ENCODE results near the gene GRIN2A.

GRIN2A gene

GRCh38 chr16:9827062-9827752 is 355.0 kb downstream of the GRIN2A start:
- Histone ChIP-seq H3K79me2 (ENCODE audit: low read length) (no peaks in the 10 kb centered on the region), H3K9me2 (replicated peaks; ENCODE audit: insufficient read depth, low read length) (no peaks in the 10 kb centered on the region), H3K4me3 (ENCODE audit: low read length) (no peak overlapping the region), H3K4me1 (ENCODE audit: low read length) (no peaks in the 10 kb centered on the region), H4K20me1 (ENCODE audit: insufficient read depth, low read length) (no peaks in the 10 kb centered on the region), H3F3A (ENCODE audit: insufficient read depth, low read length) (no peaks in the 10 kb centered on the region), H3K27ac (ENCODE audit: low read length) (no peak overlapping the region), H3K27me3 (replicated peaks; ENCODE audit: insufficient read depth, low read length) (no peaks in the 10 kb centered on the region), H2AFZ (ENCODE audit: low read length) (no peak overlapping the region), H3K4me2 (ENCODE audit: low read depth, low read length) (no peak overlapping the region), H3K36me3 (replicated peaks; ENCODE audit: insufficient read depth, low read length) (no peaks in the 10 kb centered on the region), H3K9me3 (replicated peaks; ENCODE audit: insufficient read depth, low read length) (no peaks in the 10 kb centered on the region), H3K9ac (ENCODE audit: low read length) (no peak overlapping the region)
- no peak for DNase-seq
- TF ChIP-seq EZH2phosphoT487 (IDR thresholded peaks at IDR 0.05; ENCODE audit: low read length): no peak
- TF ChIP-seq EZH2 (optimal IDR thresholded peaks at IDR 0.05; ENCODE audit: low read depth, low read length): no peak
- TF ChIP-seq CTCF (IDR thresholded peaks at IDR 0.05; ENCODE audit: low read length): no peak

- Histone ChIP-seq H2AFZ (ENCODE audit: low read length) (no peak overlapping the region), H3K4me2 (ENCODE audit: low read depth, low read length) (no peak overlapping the region), H3K79me2 (ENCODE audit: low read length) (no peaks in the 10 kb centered on the region), H3F3A (ENCODE audit: insufficient read depth, low read length) (no peaks in the 10 kb centered on the region), H3K27ac (ENCODE audit: low read length) (no peak overlapping the region), H3K4me1 (ENCODE audit: low read length) (no peaks in the 10 kb centered on the region), H3K36me3 (replicated peaks; ENCODE audit: insufficient read depth, low read length) (no peaks in the 10 kb centered on the region), H3K9ac (ENCODE audit: low read length) (no peak overlapping the region), H3K9me3 (replicated peaks; ENCODE audit: insufficient read depth, low read length) (no peaks in the 10 kb centered on the region), H4K20me1 (ENCODE audit: insufficient read depth, low read length) (no peaks in the 10 kb centered on the region), H3K9me2 (replicated peaks; ENCODE audit: insufficient read depth, low read length) (no peaks in the 10 kb centered on the region), H3K27me3 (replicated peaks; ENCODE audit: insufficient read depth, low read length) (no peaks in the 10 kb centered on the region), H3K4me3 (ENCODE audit: low read length) (no peak overlapping the region)
- no peak for TF ChIP-seq EZH2phosphoT487 (IDR thresholded peaks at IDR 0.05; ENCODE audit: low read length)
- TF ChIP-seq EZH2 (optimal IDR thresholded peaks at IDR 0.05; ENCODE audit: low read depth, low read length): no peak
- TF ChIP-seq CTCF (IDR thresholded peaks at IDR 0.05; ENCODE audit: low read length): no peak
- DNase-seq: no peak
Measured at GRCh38 chr16:9826656-9827055, 355.6 kb downstream of the GRIN2A start.

- Histone ChIP-seq H3K4me1 (ENCODE audit: low read length) (no peaks in the 10 kb centered on the region), H3F3A (ENCODE audit: insufficient read depth, low read length) (no peaks in the 10 kb centered on the region), H3K4me2 (ENCODE audit: low read depth, low read length) (no peak overlapping the region), H2AFZ (ENCODE audit: low read length) (no peak overlapping the region), H3K9ac (ENCODE audit: low read length) (no peak overlapping the region), H3K4me3 (ENCODE audit: low read length) (no peak overlapping the region), H3K27me3 (replicated peaks; ENCODE audit: insufficient read depth, low read length) (no peaks in the 10 kb centered on the region), H3K9me2 (replicated peaks; ENCODE audit: insufficient read depth, low read length) (no peaks in the 10 kb centered on the region), H3K36me3 (replicated peaks; ENCODE audit: insufficient read depth, low read length) (no peaks in the 10 kb centered on the region), H4K20me1 (ENCODE audit: insufficient read depth, low read length) (no peaks in the 10 kb centered on the region), H3K9me3 (replicated peaks; ENCODE audit: insufficient read depth, low read length) (no peaks in the 10 kb centered on the region), H3K27ac (ENCODE audit: low read length) (no peak overlapping the region), H3K79me2 (ENCODE audit: low read length) (no peaks in the 10 kb centered on the region)
- no peak for TF ChIP-seq EZH2phosphoT487 (IDR thresholded peaks at IDR 0.05; ENCODE audit: low read length)
- DNase-seq: no peak
Measured at GRCh38 chr16:9824200-9825068, 357.8 kb downstream of the GRIN2A start.
